GM19023 (cell line): ENCODE results near the gene FABP3.
"Not testable (repeated sequence)": the region's sequence is repeated elsewhere in the genome, so short reads cannot be mapped to it uniquely, and the experiment has no call there.

Experiments used
- ATAC-seq: cut with Tn5 transposase; IDR thresholded peaks from one replicate; pipeline ENCODE4 v1.9.1; 2021; ENCODE audit warnings: mild to moderate bottlenecking, moderate library complexity; ENCODE audit not compliant: unreplicated experiment

The FABP3 gene

GRCh38 chr1:31399976-31400375 is 27.1 kb upstream of the FABP3 start:
- ATAC-seq, result no peak

- ATAC-seq, result no peak
These were observed 25.4 kb upstream of the FABP3 start for GRCh38 chr1:31398246-31398645.

GRCh38 chr1:31397360-31398095 is 24.7 kb upstream of the FABP3 start:
- no peak for ATAC-seq

GRCh38 chr1:31396633-31397351 is 23.9 kb upstream of the FABP3 start:
- ATAC-seq, result no peak

- ATAC-seq, result peak; percentile 78
These were observed 21.8 kb upstream of the FABP3 start for GRCh38 chr1:31394584-31395193.

GRCh38 chr1:31393463-31393862 is 20.6 kb upstream of the FABP3 start:
- no peak for ATAC-seq

- ATAC-seq, result no peak
These were observed 17.2 kb upstream of the FABP3 start for GRCh38 chr1:31390071-31390470.

- ATAC-seq, result no peak
These were observed 16.7 kb upstream of the FABP3 start for GRCh38 chr1:31389616-31390015.

- no peak for ATAC-seq
These were observed 14.7 kb upstream of the FABP3 start for GRCh38 chr1:31387612-31388011.

- not testable (repeated sequence) for ATAC-seq
These were observed 13.8 kb upstream of the FABP3 start for GRCh38 chr1:31386576-31387243.

- no peak for ATAC-seq
These were observed 11.1 kb upstream of the FABP3 start for GRCh38 chr1:31383967-31384366.

- ATAC-seq, result no peak
These were observed 9.6 kb upstream of the FABP3 start for GRCh38 chr1:31382379-31382989.

GRCh38 chr1:31381394-31382294 is 8.8 kb upstream of the FABP3 start:
- no peak for ATAC-seq

- no peak for ATAC-seq
These were observed 7.3 kb upstream of the FABP3 start for GRCh38 chr1:31380181-31380580.

GRCh38 chr1:31378001-31378400 is 5.1 kb upstream of the FABP3 start:
- ATAC-seq, result no peak

- ATAC-seq, result no peak
These were observed 4.5 kb upstream of the FABP3 start for GRCh38 chr1:31377364-31377863.

GRCh38 chr1:31376375-31377134 is 3.7 kb upstream of the FABP3 start:
- ATAC-seq, result no peak

GRCh38 chr1:31374511-31375196 is 1.8 kb upstream of the FABP3 start:
- ATAC-seq, result no peak
